Fibroblast of lung (primary cell): Measurements from ENCODE around the gene KCNQ2.

Experiments
- CTCF ChIP-seq, 2 donors: IDR thresholded peaks in 1 of 2; conservative IDR thresholded peaks in 1 of 2; 1 replicate in 1 of 2; 2 replicates in 1 of 2; pipeline ENCODE4 v1.5.1; 2011 to 2012; ENCODE audit warnings: low read length in 2 of 2, control low read depth in 1 of 2, inconsistent platforms in 1 of 2, low read depth in 1 of 2, mild to moderate bottlenecking in 1 of 2
- EZH2 ChIP-seq: IDR thresholded peaks from 2 replicates; pipeline ENCODE4 v1.5.1; 2012; ENCODE audit warnings: low read length, control low read depth, mild to moderate bottlenecking; ENCODE audit errors: missing control alignments

DNA sequence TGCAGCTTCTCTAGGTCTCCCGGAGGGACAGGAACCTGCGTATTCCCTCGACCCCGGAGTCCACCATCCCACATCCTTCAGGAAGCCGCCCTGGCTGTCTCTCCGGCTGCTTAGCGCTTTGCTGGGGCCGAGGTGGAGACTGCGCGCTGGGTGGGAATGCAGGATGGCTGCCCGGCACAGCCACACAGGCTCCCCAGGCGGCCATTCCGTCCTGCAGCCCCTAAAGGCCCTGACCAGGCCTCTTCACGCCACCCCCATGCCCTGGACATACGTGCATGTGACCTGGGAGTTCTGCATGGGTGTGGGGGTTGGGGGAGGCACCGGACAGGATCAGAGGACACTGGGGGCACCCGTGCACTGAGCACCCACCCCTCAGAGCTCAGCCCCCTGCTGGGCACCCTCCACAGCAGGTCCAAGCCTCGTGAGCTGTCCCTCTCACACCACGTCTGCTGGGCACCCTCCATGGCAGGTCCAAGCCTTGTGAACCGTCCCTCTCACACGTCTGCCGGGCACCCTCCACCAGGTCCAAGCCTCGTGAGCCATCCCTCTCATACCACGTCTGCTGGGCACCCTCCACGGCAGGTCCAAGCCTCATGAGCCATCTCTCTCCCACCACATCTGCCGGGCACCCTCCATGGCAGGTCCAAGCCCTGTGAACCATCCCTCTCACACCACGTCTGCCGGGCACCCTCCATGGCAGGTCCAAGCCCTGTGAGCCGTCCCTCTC lies 70.9 kb downstream of the KCNQ2 start:
- TF ChIP-seq CTCF (conservative IDR thresholded peaks at IDR 0.05 in 1 of 2, IDR thresholded peaks at IDR 0.05 in 1 of 2; ENCODE audit: low read depth in 1 of 2, low read length in 2 of 2), result no peak
- TF ChIP-seq EZH2, result no peak
